Measurements from ENCODE around the gene PCSK9.
A peak's percentile ranks its signal among the peaks of the same experiment; 100 is the strongest.

Gene PCSK9

DNA sequence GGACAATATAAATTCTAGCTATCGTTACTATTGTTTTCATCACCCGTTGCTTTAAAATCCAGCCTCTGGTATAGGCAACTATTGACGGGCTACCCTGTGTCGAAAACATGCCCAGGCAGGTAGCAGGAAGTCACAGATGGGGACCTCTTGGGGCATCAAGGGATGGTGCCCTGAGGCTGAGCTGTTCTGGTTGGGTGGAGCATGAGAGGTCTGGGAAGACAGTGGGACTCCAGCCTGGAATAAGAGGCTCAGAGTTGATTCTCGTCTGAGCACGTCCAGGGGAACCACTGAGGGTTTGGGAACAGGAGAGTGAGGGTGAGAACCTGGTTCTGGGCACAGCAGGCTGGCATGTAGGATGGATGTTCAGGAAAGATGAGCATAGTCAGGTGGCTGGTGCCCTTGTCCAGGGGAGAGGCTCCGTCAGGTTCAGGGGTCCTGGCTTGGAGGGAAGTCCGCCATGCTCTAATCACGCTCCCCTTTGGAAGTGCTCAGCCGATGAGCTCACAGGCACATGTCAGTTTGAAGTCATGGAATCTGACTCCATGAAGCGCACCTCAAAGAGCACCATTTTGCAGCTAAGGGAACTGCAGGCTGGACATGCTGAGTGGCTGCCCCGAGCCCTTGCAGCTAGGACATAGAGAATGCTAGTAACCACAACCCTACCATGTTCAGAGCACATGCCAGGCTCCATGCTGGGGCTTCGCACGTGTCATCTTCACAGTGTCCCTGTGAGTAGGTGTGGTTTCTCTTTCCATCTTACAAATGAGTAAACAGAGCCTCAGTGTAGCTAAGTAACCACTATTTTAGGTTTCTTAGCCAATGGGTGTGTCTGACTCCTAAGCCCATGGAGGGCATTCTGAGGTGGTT, 21.0 kb downstream of the PCSK9 start:
- no peak for DNase-seq

DNA sequence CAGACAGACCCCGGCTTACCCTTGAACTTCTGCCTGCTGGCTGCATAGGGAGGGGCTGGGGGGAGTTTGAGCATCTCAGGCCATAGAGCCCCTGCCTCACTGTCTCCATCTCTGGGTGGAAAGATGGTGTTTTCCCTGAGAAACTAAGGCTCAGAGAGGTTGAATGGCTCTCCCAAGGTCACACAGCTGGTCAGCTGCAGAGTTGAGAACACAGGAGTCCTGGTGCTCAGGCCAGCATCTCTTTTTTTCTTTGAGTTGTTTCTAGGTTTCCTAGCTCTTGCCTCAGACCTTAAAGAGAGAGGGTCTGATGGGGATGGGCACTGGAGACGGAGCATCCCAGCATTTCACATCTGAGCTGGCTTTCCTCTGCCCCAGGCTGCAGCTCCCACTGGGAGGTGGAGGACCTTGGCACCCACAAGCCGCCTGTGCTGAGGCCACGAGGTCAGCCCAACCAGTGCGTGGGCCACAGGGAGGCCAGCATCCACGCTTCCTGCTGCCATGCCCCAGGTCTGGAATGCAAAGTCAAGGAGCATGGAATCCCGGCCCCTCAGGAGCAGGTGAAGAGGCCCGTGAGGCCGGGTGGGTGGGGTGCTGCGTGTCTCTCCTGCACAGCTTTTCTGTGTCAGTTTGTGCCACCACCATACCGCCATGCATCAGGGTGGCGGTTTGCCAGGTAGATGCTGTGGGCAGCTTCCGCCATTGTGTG, 21.8 kb downstream of the PCSK9 start:
- no peak for DNase-seq

DNA sequence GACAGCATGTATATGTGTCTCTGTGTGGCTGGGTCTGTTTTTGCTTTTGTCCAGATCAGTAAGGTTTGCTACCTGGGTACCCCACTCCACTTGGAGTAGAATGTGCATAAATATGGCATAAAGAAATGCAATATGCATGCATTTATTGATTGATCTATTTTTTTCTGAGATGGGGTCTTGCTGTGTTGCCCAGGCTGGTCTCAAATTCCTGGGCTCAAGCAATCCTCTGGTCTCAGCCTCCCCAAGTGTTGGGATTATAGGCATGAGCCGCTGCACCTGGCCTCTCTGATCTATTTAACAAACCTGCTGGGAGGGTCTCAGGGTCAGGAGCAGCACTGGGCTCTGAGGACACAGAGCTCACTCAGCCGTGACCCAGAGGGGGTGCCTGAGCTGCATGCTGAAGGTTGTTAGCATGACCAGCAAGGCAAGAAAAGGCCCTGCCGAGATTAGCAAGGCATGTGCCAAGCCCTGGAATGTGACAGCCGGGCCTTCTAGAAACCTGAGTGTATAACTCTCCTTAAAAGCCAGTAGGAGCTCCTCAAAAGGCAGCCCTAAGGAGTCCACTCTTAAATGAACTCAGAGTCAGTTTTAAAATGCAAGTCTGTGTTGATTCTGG, 22.5 kb downstream of the PCSK9 start:
- DNase-seq: no peak

- DNase-seq: peak; percentile 67
Measured at GRCh38 chr1:55062801-55063576, 23.6 kb downstream of the PCSK9 start.

GRCh38 chr1:55063577-55063942, 24.2 kb downstream of the PCSK9 start:
- DNase-seq: no peak

DNA sequence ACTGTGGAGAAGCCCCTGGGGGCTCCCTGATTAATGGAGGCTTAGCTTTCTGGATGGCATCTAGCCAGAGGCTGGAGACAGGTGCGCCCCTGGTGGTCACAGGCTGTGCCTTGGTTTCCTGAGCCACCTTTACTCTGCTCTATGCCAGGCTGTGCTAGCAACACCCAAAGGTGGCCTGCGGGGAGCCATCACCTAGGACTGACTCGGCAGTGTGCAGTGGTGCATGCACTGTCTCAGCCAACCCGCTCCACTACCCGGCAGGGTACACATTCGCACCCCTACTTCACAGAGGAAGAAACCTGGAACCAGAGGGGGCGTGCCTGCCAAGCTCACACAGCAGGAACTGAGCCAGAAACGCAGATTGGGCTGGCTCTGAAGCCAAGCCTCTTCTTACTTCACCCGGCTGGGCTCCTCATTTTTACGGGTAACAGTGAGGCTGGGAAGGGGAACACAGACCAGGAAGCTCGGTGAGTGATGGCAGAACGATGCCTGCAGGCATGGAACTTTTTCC, 24.8 kb downstream of the PCSK9 start:
- no peak for DNase-seq

- no peak for DNase-seq
Measured at GRCh38 chr1:55064861-55065263, 25.5 kb downstream of the PCSK9 start.

DNA sequence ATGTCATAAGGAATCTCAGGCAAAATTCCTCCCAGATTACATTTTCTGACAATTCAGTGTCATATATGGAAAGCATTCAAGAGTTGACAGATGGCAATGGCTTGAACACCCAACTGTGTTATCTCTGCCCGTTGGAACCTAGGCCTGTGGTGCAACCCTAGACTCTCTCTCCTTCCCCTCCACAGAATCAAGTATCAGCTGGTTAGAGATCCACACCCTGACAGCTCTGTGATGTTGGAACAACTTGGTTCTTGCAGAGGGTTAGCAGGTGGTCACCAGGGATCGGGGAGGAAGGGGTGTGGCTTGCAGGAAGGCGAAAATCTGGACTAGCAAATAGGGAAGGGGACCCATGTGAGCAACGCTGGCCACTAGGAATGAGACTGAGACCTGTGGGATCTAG, 26.3 kb downstream of the PCSK9 start:
- DNase-seq: no peak

DNA sequence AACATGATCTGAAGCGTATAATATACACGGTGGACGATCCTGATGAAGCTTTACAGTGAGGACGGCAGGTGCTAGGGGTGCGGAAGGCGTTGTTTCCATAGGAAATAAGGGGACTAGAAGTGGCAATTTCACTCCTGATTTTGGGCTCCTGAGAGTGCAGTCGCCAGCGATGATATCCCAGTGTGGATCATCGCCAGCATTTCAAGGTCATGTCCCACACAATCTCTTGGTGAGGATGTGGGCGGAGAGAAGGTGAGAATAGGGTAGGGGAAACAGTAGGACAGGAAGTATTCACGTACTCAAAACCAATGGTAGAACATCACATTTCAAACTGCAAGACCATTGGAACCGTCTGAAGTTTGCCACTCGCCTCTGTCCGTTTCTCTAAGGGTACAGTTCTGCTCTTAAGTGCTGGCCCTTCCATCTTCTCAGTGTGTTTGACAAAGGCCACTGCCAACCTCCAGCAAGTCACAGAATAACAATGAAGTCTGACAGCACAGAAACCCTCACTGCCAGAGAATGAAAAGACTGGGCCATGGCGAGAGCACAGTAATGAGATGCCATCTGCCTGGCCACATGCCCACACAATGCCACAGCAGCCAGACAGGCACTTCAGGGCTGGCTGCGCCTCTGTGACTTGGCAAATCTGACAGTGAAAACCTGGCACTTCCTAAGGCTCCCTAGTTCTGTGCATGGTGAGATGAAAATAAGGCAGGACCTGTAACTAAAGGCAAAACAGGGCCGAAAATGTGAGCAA, 27.9 kb downstream of the PCSK9 start:
- no peak for DNase-seq

DNA sequence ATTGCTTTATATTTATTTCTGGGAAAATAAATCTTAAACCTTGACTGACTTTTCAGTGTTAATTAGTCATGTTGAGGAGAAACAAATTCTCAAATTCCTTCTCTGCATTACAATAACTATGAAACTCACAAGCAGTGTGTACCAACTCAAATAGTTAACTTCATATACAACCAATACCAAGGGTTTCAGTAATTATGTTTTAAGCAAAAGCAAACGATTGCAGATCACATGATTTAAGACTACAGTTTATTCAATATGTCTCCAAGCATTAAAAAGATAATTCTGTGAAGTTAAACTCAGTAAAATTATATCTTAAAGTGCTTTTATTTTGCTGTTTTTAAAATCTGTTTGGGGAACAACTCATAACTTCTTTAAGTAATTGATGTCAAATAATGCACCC, 28.6 kb downstream of the PCSK9 start:
- DNase-seq: no peak

DNA sequence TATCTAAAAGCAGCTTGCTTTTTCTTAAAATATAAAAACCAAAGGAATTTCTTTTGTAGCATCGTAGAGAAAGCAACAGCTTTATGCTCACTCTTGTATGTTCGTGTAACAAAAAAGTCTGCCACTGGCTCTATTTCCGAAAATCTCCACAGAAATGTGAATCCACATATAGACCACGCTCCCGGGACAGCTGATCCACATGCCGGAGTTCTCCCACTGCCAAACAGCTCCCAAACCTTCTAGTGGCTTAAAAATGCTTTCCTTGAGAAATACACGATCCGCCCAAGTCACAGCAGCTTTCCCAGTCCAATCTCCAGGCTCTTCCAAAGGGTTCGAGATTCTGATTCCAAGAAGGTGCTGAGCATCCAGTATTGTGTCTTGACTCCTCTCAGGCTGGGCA, 29.3 kb downstream of the PCSK9 start:
- DNase-seq: no peak

GRCh38 chr1:55069280-55069679, 29.9 kb downstream of the PCSK9 start:
- no peak for DNase-seq

DNA sequence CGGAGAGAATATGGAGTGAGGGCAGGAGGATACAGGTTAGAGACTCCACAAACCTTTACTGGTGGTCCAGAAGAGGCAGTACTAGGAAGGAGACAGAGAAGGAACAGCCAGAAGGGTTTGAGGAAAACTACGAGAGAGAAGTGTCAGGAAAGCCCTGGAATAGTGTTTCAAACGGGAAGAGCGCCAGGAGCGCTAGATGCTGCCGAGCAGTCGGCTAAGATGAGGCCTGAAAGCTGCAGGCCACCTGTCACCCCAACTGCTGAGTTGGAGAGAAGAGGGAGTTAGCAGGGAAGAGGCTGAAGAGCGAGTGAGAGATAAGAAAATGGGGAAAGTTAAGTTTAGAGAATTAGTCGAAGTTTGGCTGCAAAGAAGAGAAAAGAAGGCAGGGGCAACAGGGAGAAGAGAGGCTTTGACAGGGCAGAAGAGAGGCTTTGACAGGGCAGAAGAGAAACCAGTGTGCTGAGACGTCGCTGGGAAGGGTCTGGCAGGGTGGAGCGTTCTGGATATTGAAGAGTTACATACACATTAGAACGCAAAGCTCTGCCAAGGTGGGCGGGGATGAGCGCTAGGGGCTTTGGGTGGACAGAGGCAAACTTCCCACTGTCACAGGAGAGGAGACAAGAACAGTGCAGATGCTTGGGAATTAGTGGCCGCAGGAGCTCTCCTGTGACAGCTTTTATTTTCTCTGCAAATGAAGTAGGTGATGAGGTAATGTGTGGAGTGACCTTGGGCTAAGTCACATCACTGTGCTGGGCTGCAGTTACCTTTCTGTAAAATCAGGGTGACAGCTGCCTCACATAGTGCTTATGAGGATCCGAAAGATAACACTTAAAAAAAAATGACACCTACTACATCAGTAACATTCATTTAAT, 31.2 kb downstream of the PCSK9 start:
- no peak for DNase-seq

- no peak for DNase-seq
Measured at GRCh38 chr1:55071477-55071876, 32.1 kb downstream of the PCSK9 start.

GRCh38 chr1:55073187-55073916, 34.0 kb downstream of the PCSK9 start:
- DNase-seq: no peak

DNA sequence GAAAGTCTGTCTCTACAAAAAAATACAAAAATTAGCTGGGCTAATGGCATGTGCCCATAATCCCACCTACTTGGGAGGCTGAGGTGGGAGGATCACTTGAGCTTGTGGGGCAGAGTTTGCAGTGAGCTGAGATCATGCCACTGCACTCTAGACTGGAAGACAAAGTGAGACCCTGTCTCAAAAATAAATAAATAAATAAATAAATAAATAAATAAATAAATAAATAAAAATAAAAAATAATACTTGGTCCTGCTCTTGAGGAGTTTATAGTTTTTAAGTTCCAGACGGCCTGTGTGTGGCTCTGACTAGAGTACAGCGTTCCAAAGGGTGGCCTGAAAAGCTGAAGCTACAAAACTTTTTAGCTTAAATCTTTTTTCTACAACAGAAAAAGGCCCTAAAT, 35.1 kb downstream of the PCSK9 start:
- DNase-seq: no peak

DNA sequence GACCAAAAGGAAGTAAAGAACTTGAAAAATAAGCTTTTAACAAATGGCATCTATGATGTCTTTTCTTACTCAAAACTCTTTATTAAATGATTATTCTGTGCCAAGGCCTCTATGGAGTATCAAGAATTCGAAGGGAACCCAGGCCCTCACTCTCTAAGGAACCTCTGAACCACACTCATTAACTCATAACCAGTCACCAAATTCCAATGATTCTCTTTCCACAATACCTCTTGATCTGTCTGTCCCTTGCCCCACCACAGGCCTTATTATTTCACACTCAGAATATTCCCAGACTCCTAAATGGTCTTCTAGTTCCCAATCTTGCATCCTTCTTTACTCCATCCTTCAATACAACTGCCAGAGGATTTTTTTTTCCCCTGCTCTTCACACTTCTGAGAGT, 37.0 kb downstream of the PCSK9 start:
- no peak for DNase-seq

DNA sequence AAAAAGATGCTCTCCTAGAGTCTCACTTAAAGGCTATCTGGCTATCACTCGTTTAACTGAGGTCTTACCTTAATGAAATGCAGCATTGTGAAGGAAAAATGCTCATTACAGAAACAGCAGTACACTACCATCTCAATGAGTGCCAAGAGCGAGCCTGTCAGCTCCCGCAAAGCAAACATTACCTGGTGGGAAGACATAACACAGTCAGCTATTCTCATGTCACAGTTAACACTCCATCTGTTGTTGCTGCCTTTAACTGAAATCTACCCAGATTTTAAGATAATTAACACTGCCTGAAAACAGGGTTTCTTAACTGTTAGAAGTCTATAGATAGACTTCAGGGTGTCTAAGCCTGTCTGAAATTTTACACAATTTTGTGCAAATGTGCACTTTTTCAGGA, 39.1 kb downstream of the PCSK9 start:
- DNase-seq: no peak

GRCh38 chr1:55079651-55080050, 40.3 kb downstream of the PCSK9 start:
- DNase-seq: no peak

GRCh38 chr1:55081188-55081904, 42.0 kb downstream of the PCSK9 start:
- no peak for DNase-seq
